ENCODE measurements around the gene DLGAP1.

The DLGAP1 gene

GRCh38 chr18:3985664-3986063 lies 469.4 kb downstream of the DLGAP1 start:
- DNase-seq (ENCODE audit: low spot score) = no peak

GRCh38 chr18:3985020-3985419 lies 470.1 kb downstream of the DLGAP1 start:
- DNase-seq (ENCODE audit: low spot score) = no peak

GRCh38 chr18:3984163-3984757 lies 470.8 kb downstream of the DLGAP1 start:
- DNase-seq (ENCODE audit: low spot score) = no peak

GRCh38 chr18:3983351-3983969 lies 471.6 kb downstream of the DLGAP1 start:
- DNase-seq (ENCODE audit: low spot score) = no peak

GRCh38 chr18:3982541-3982940 lies 472.6 kb downstream of the DLGAP1 start:
- no peak for DNase-seq (ENCODE audit: low spot score)

GRCh38 chr18:3979024-3979423 lies 476.1 kb downstream of the DLGAP1 start:
- DNase-seq (ENCODE audit: low spot score) = no peak

GRCh38 chr18:3973191-3973850 lies 481.8 kb downstream of the DLGAP1 start:
- DNase-seq (ENCODE audit: low spot score) = no peak

- DNase-seq (ENCODE audit: low spot score) = no peak
These were observed 482.7 kb downstream of the DLGAP1 start for GRCh38 chr18:3972291-3972930.

- DNase-seq (ENCODE audit: low spot score) = no peak
These were observed 484.2 kb downstream of the DLGAP1 start for GRCh38 chr18:3970929-3971328.

- no peak for DNase-seq (ENCODE audit: low spot score)
These were observed 487.5 kb downstream of the DLGAP1 start for GRCh38 chr18:3967359-3968180.

GRCh38 chr18:3966642-3967358 lies 488.3 kb downstream of the DLGAP1 start:
- DNase-seq (ENCODE audit: low spot score) = no peak

GRCh38 chr18:3966246-3966641 lies 488.9 kb downstream of the DLGAP1 start:
- DNase-seq (ENCODE audit: low spot score) = no peak

GRCh38 chr18:3960977-3961376 lies 494.1 kb downstream of the DLGAP1 start:
- DNase-seq (ENCODE audit: low spot score) = no peak

- no peak for DNase-seq (ENCODE audit: low spot score)
These were observed 495.0 kb downstream of the DLGAP1 start for GRCh38 chr18:3960142-3960541.

- no peak for DNase-seq (ENCODE audit: low spot score)
These were observed 503.1 kb downstream of the DLGAP1 start for GRCh38 chr18:3952031-3952430.

- DNase-seq (ENCODE audit: low spot score) = no peak
These were observed 504.3 kb downstream of the DLGAP1 start for GRCh38 chr18:3950668-3951404.

GRCh38 chr18:3948958-3949357 lies 506.1 kb downstream of the DLGAP1 start:
- no peak for DNase-seq (ENCODE audit: low spot score)

- DNase-seq (ENCODE audit: low spot score) = no peak
These were observed 507.7 kb downstream of the DLGAP1 start for GRCh38 chr18:3947383-3947782.

- no peak for DNase-seq (ENCODE audit: low spot score)
These were observed 519.8 kb downstream of the DLGAP1 start for GRCh38 chr18:3935305-3935704.

GRCh38 chr18:3932276-3932675 lies 522.8 kb downstream of the DLGAP1 start:
- DNase-seq (ENCODE audit: low spot score) = no peak

All from CD4-positive, alpha-beta T cell treated with Interleukin-2 at 100 ng/mL for 4 hours (primary cell).